ENCODE data around the gene DEGS2.

The DEGS2 gene

GRCh38 chr14:100135073-100135472 lies 24.4 kb downstream of the DEGS2 start:
- Histone ChIP-seq H3K27me3 (ENCODE audit: control insufficient read depth, insufficient read depth, low read length) (no peaks in the 10 kb centered on the region), H3K36me3 (ENCODE audit: insufficient read depth, low read length) (peaks cover 2% of the 10 kb centered on the region), H3K9ac (ENCODE audit: low read depth, low read length) (no peak overlapping the region), H3K4me2 (ENCODE audit: low read length) (no peak overlapping the region), H3K4me3 (ENCODE audit: low read length) (no peak overlapping the region), H3K9me3 (replicated peaks; ENCODE audit: low read length) (no peaks in the 10 kb centered on the region), H3K4me1 (ENCODE audit: control insufficient read depth, insufficient read depth, low read length) (peaks cover 22% of the 10 kb centered on the region)

GRCh38 chr14:100134586-100134985 lies 24.9 kb downstream of the DEGS2 start:
- peaks cover 22% of the 10 kb centered on the region for H3K4me1 ChIP-seq (ENCODE audit: control insufficient read depth, insufficient read depth, low read length)
- no peak overlapping the region for H3K4me2 ChIP-seq (ENCODE audit: low read length)
- peaks cover 2% of the 10 kb centered on the region for H3K36me3 ChIP-seq (ENCODE audit: insufficient read depth, low read length)
- H3K4me3 ChIP-seq (ENCODE audit: low read length) = no peak overlapping the region
- no peaks in the 10 kb centered on the region for H3K9me3 ChIP-seq (replicated peaks; ENCODE audit: low read length)
- H3K27me3 ChIP-seq (ENCODE audit: control insufficient read depth, insufficient read depth, low read length) = no peaks in the 10 kb centered on the region
- no peak overlapping the region for H3K9ac ChIP-seq (ENCODE audit: low read depth, low read length)

- H3K4me3 ChIP-seq (ENCODE audit: low read length) = no peak overlapping the region
- peak overlapping the region; percentile 36 for H3K4me2 ChIP-seq (ENCODE audit: low read length)
- H3K9ac ChIP-seq (ENCODE audit: low read depth, low read length) = no peak overlapping the region
- H3K27me3 ChIP-seq (ENCODE audit: control insufficient read depth, insufficient read depth, low read length) = no peaks in the 10 kb centered on the region
- H3K4me1 ChIP-seq (ENCODE audit: control insufficient read depth, insufficient read depth, low read length) = peaks cover 33% of the 10 kb centered on the region
- no peaks in the 10 kb centered on the region for H3K9me3 ChIP-seq (replicated peaks; ENCODE audit: low read length)
- peaks cover 2% of the 10 kb centered on the region for H3K36me3 ChIP-seq (ENCODE audit: insufficient read depth, low read length)
Measured at GRCh38 chr14:100132903-100133510, 26.4 kb downstream of the DEGS2 start.

- H3K4me3 ChIP-seq (ENCODE audit: low read length) = no peak overlapping the region
- H3K4me1 ChIP-seq (ENCODE audit: control insufficient read depth, insufficient read depth, low read length) = peaks cover 33% of the 10 kb centered on the region
- H3K36me3 ChIP-seq (ENCODE audit: insufficient read depth, low read length) = peaks cover 2% of the 10 kb centered on the region
- peak overlapping the region; percentile 47 for H3K9ac ChIP-seq (ENCODE audit: low read depth, low read length)
- H3K4me2 ChIP-seq (ENCODE audit: low read length) = peak overlapping the region; percentile 36
- H3K27me3 ChIP-seq (ENCODE audit: control insufficient read depth, insufficient read depth, low read length) = no peaks in the 10 kb centered on the region
- H3K9me3 ChIP-seq (replicated peaks; ENCODE audit: low read length) = no peaks in the 10 kb centered on the region
Measured at GRCh38 chr14:100132161-100132902, 27.1 kb downstream of the DEGS2 start.

GRCh38 chr14:100131181-100131580 lies 28.3 kb downstream of the DEGS2 start:
- Histone ChIP-seq H3K36me3 (ENCODE audit: insufficient read depth, low read length) (peaks cover 2% of the 10 kb centered on the region), H3K4me1 (ENCODE audit: control insufficient read depth, insufficient read depth, low read length) (peaks cover 33% of the 10 kb centered on the region), H3K9me3 (replicated peaks; ENCODE audit: low read length) (no peaks in the 10 kb centered on the region), H3K4me2 (ENCODE audit: low read length) (no peak overlapping the region), H3K27me3 (ENCODE audit: control insufficient read depth, insufficient read depth, low read length) (no peaks in the 10 kb centered on the region), H3K4me3 (ENCODE audit: low read length) (no peak overlapping the region), H3K9ac (ENCODE audit: low read depth, low read length) (no peak overlapping the region)

GRCh38 chr14:100130521-100130920 lies 28.9 kb downstream of the DEGS2 start:
- Histone ChIP-seq H3K36me3 (ENCODE audit: insufficient read depth, low read length) (peaks cover 2% of the 10 kb centered on the region), H3K4me1 (ENCODE audit: control insufficient read depth, insufficient read depth, low read length) (peaks cover 33% of the 10 kb centered on the region), H3K9me3 (replicated peaks; ENCODE audit: low read length) (no peaks in the 10 kb centered on the region), H3K4me3 (ENCODE audit: low read length) (no peak overlapping the region), H3K4me2 (ENCODE audit: low read length) (no peak overlapping the region), H3K9ac (ENCODE audit: low read depth, low read length) (no peak overlapping the region), H3K27me3 (ENCODE audit: control insufficient read depth, insufficient read depth, low read length) (no peaks in the 10 kb centered on the region)

- no peaks in the 10 kb centered on the region for H3K36me3 ChIP-seq (ENCODE audit: insufficient read depth, low read length)
- no peaks in the 10 kb centered on the region for H3K27me3 ChIP-seq (ENCODE audit: control insufficient read depth, insufficient read depth, low read length)
- H3K9me3 ChIP-seq (replicated peaks; ENCODE audit: low read length) = no peaks in the 10 kb centered on the region
Measured at GRCh38 chr14:100129161-100129589, 30.3 kb downstream of the DEGS2 start.

GRCh38 chr14:100128688-100129087 lies 30.8 kb downstream of the DEGS2 start:
- no peaks in the 10 kb centered on the region for H3K9me3 ChIP-seq (replicated peaks; ENCODE audit: low read length)
- no peak overlapping the region for H3K4me2 ChIP-seq (ENCODE audit: low read length)
- no peak overlapping the region for H3K9ac ChIP-seq (ENCODE audit: low read depth, low read length)
- H3K36me3 ChIP-seq (ENCODE audit: insufficient read depth, low read length) = no peaks in the 10 kb centered on the region
- H3K27me3 ChIP-seq (ENCODE audit: control insufficient read depth, insufficient read depth, low read length) = no peaks in the 10 kb centered on the region
- peaks cover 33% of the 10 kb centered on the region for H3K4me1 ChIP-seq (ENCODE audit: control insufficient read depth, insufficient read depth, low read length)
- H3K4me3 ChIP-seq (ENCODE audit: low read length) = no peak overlapping the region

More at GRCh38 chr14:100129161-100129589, 30.3 kb downstream of the DEGS2 start:
- no peak overlapping the region for H3K4me3 ChIP-seq (ENCODE audit: low read length)
- H3K9ac ChIP-seq (ENCODE audit: low read depth, low read length) = no peak overlapping the region
- H3K4me2 ChIP-seq (ENCODE audit: low read length) = no peak overlapping the region
- peaks cover 33% of the 10 kb centered on the region for H3K4me1 ChIP-seq (ENCODE audit: control insufficient read depth, insufficient read depth, low read length)

GRCh38 chr14:100127853-100128455 lies 31.5 kb downstream of the DEGS2 start:
- Histone ChIP-seq H3K4me1 (ENCODE audit: control insufficient read depth, insufficient read depth, low read length) (peaks cover 33% of the 10 kb centered on the region), H3K4me3 (ENCODE audit: low read length) (no peak overlapping the region), H3K9me3 (replicated peaks; ENCODE audit: low read length) (no peaks in the 10 kb centered on the region), H3K27me3 (ENCODE audit: control insufficient read depth, insufficient read depth, low read length) (no peaks in the 10 kb centered on the region), H3K4me2 (ENCODE audit: low read length) (no peak overlapping the region), H3K9ac (ENCODE audit: low read depth, low read length) (no peak overlapping the region), H3K36me3 (ENCODE audit: insufficient read depth, low read length) (no peaks in the 10 kb centered on the region)

GRCh38 chr14:100126401-100126800 lies 33.0 kb downstream of the DEGS2 start:
- no peaks in the 10 kb centered on the region for H3K36me3 ChIP-seq (ENCODE audit: insufficient read depth, low read length)
- H3K27me3 ChIP-seq (ENCODE audit: control insufficient read depth, insufficient read depth, low read length) = no peaks in the 10 kb centered on the region

GRCh38 chr14:100124551-100125088 lies 34.8 kb downstream of the DEGS2 start:
- Histone ChIP-seq H3K4me2 (ENCODE audit: low read length) (no peak overlapping the region), H3K36me3 (ENCODE audit: insufficient read depth, low read length) (no peaks in the 10 kb centered on the region), H3K9ac (ENCODE audit: low read depth, low read length) (no peak overlapping the region), H3K4me1 (ENCODE audit: control insufficient read depth, insufficient read depth, low read length) (peaks cover 27% of the 10 kb centered on the region), H3K9me3 (replicated peaks; ENCODE audit: low read length) (no peaks in the 10 kb centered on the region), H3K27me3 (ENCODE audit: control insufficient read depth, insufficient read depth, low read length) (no peaks in the 10 kb centered on the region), H3K4me3 (ENCODE audit: low read length) (no peak overlapping the region)

More at GRCh38 chr14:100126401-100126800, 33.0 kb downstream of the DEGS2 start:
- Histone ChIP-seq H3K4me1 (ENCODE audit: control insufficient read depth, insufficient read depth, low read length) (peaks cover 27% of the 10 kb centered on the region), H3K4me2 (ENCODE audit: low read length) (no peak overlapping the region), H3K9ac (ENCODE audit: low read depth, low read length) (no peak overlapping the region), H3K4me3 (ENCODE audit: low read length) (no peak overlapping the region), H3K9me3 (replicated peaks; ENCODE audit: low read length) (no peaks in the 10 kb centered on the region)

Data from skeletal muscle satellite cell (primary cell).